Measurements from ENCODE around the gene MEN1. TPM values are rescaled to one million over a fixed set of nuclear protein-coding genes. Genes with fewer than 3 reads are reported as not detected.

Gene MEN1
- total and polyA plus RNA-seq, 2 of the 13 experiments (the other 11 are each of a cell fraction or from before 2014, with no cell fraction given): 20.5 to 27.3 TPM

DNA sequence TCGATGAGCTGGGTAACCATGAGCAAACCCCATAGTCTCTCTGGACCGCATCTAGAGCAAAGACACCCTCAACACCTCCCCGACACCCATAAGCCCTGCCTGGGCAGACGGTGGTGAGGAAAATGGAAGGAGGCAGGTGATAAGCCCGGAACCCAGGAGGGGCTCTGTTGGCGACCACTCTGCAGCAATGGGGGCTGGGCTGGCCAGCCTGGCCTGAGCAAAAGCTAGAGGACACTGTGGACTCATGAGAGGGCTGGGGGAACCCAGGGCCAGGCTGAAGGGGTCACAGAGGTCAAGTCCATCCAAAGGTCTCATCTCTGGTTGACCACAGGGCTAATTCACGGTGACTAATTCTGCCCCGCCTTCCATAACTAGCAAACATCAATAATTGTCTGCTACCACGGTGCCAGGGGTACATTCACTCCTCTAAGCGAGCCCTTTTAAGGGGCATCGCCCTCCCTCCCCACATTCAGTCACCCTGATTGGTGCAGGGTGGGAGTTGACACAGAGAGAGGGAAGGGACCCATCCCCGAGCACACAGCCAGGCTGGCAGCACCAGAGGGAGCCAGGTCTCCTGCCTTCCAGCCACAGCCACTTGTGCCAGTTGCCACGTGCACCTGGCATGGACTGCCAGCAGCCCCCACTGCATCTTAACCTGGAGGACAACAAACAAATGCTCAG, 54.5 kb downstream of the MEN1 start:
- in situ Hi-C loops (cut with HindIII; ENCODE audit: extremely low pct_ligation_motif_present, low pct_unique_long_range_greater_than_20kb) (no loop called here), intact Hi-C loops (cut with micrococcal nuclease; ENCODE audit: unreplicated experiment) (no loop called here)
- DNase-seq (ENCODE audit: low spot score) (no peak), ATAC-seq (no peak), FAIRE-seq (no peak)
- H3K9ac ChIP-seq (ENCODE audit: insufficient read depth, low read depth, low read length): no peak overlapping the region
- H3K36me3 ChIP-seq (replicated peaks in 1 of 2; ENCODE audit: control insufficient read depth in 1 of 2, insufficient read depth in 2 of 2, low read length in 2 of 2): no peaks in the 10 kb centered on the region
- no peak overlapping the region for H2AFZ ChIP-seq (ENCODE audit: low read length)
- WGBS (ENCODE audit: low lambda C conversion rate): 49% methylated on average over 9 of the region's 13 CpGs
- no peaks in the 10 kb centered on the region for H3K9me3 ChIP-seq (ENCODE audit: low read length)
- no peaks in the 10 kb centered on the region; the same call in 1 of the 2 replicates for H4K20me1 ChIP-seq (ENCODE audit: insufficient read depth, low read length)
- no peak overlapping the region for H3K4me2 ChIP-seq (ENCODE audit: low read depth, low read length)
- H3K4me3 ChIP-seq (replicated peaks in 1 of 3; ENCODE audit: insufficient read depth in 1 of 3, low read depth in 2 of 3, low read length in 3 of 3): no peak overlapping the region
- no peaks in the 10 kb centered on the region for H3K79me2 ChIP-seq (ENCODE audit: insufficient read depth, low read length)
- H3K4me1 ChIP-seq (ENCODE audit: insufficient read depth, low read length): peaks cover 50% of the 10 kb centered on the region
- no TSS peak for BruUV-seq (replicated peaks)
- no peak overlapping the region for H3K27ac ChIP-seq (ENCODE audit: extremely low read length, insufficient read depth, low read length)
- peaks cover 3 to 15% of the 10 kb centered on the region in 2 experiments; a peak in 3 of 5 replicates for H3K27me3 ChIP-seq (ENCODE audit: control insufficient read depth in 1 of 2, insufficient read depth in 2 of 2, low read length in 2 of 2)
- TF ChIP-seq HOXA3 (CRISPR knock-in tag; IDR thresholded peaks at IDR 0.05) (no peak), LCORL (IDR thresholded peaks at IDR 0.05) (no peak), LCORL (CRISPR knock-in tag; IDR thresholded peaks at IDR 0.05) (no peak), NR2F1 (CRISPR knock-in tag; IDR thresholded peaks at IDR 0.05) (peak in 1 of 2 experiments; percentile 62; a peak in 1 of 4 replicates)
- TF ChIP-seq, protein P1, sequence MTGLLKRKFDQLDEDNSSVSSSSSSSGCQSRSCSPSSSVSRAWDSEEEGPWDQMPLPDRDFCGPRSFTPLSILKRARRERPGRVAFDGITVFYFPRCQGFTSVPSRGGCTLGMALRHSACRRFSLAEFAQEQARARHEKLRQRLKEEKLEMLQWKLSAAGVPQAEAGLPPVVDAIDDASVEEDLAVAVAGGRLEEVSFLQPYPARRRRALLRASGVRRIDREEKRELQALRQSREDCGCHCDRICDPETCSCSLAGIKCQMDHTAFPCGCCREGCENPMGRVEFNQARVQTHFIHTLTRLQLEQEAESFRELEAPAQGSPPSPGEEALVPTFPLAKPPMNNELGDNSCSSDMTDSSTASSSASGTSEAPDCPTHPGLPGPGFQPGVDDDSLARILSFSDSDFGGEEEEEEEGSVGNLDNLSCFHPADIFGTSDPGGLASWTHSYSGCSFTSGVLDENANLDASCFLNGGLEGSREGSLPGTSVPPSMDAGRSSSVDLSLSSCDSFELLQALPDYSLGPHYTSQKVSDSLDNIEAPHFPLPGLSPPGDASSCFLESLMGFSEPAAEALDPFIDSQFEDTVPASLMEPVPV (CRISPR knock-in tag; IDR thresholded peaks at IDR 0.05): no peak
- ChIA-PET CTCF (ENCODE audit: low intra/inter-chr PET ratio, low total read pairs) (no interaction called here), POLR2A (no interaction called here)

All from HepG2 (cell line).